Hepatocyte (in vitro differentiated cells): ENCODE measurements around the gene ZNF185.

Experiments
- EZH2 ChIP-seq: fragments of 200-600 bp; sonication (generic); IDR thresholded peaks from 2 replicates; pipeline ENCODE4 v1.6.1; 2016; ENCODE audit warnings: antibody characterized with exemption, mild to moderate bottlenecking, borderline replicate concordance
- TF ChIP-seq, protein P1 (sequence below): fragments of 200-600 bp; sonication (generic); IDR thresholded peaks from 2 replicates; pipeline ENCODE4 v1.5.1; 2016; ENCODE audit warnings: antibody characterized with exemption, mild to moderate bottlenecking; ENCODE audit not compliant: poor library complexity

DNA sequence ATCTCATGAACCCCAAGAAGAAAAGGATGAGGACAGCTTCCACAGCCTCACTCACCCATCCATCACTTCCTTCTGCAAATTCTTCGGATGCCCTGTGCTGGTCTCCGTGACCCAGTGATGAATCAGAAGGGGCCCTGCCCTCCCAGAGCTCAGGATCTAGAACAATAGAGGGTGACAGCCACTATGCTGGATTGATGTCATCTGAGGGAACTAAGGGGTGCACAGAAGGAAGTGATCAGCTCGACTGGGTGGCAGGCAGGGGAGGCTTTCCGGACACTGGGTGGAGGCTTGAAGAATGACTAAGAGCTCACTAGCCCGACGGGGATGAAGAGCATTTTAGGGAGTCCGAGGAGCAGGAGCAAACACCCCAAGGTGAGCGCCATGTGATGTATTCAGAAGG lies 1.4 kb upstream of the ZNF185 start:
- no peak for TF ChIP-seq EZH2
- TF ChIP-seq, protein P1, sequence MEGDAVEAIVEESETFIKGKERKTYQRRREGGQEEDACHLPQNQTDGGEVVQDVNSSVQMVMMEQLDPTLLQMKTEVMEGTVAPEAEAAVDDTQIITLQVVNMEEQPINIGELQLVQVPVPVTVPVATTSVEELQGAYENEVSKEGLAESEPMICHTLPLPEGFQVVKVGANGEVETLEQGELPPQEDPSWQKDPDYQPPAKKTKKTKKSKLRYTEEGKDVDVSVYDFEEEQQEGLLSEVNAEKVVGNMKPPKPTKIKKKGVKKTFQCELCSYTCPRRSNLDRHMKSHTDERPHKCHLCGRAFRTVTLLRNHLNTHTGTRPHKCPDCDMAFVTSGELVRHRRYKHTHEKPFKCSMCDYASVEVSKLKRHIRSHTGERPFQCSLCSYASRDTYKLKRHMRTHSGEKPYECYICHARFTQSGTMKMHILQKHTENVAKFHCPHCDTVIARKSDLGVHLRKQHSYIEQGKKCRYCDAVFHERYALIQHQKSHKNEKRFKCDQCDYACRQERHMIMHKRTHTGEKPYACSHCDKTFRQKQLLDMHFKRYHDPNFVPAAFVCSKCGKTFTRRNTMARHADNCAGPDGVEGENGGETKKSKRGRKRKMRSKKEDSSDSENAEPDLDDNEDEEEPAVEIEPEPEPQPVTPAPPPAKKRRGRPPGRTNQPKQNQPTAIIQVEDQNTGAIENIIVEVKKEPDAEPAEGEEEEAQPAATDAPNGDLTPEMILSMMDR: no peak
